Measurements from ENCODE around the gene LBH.
A peak's percentile ranks its signal among the peaks of the same experiment; 100 is the strongest.

DNA sequence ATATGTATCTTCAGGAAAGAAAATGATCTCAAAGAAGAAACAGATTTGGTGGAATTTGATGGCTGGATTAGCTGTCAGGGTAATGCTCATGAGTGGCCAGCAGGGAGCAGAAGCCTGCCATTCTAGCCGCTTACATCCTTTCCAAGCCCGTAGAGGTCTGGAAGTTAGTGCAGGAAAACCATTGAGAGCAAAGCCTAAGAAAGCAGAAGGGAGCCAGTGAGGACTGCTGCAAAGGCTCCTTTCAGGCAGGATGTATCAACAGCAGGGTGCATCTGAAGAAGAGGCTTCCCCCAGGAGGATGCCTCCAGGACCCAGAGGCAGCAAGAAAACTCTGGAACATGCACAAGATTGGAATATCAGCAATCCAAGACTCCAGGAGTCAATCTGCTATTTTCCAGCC, 22.9 kb upstream of the LBH start:
- TF ChIP-seq, protein P1, sequence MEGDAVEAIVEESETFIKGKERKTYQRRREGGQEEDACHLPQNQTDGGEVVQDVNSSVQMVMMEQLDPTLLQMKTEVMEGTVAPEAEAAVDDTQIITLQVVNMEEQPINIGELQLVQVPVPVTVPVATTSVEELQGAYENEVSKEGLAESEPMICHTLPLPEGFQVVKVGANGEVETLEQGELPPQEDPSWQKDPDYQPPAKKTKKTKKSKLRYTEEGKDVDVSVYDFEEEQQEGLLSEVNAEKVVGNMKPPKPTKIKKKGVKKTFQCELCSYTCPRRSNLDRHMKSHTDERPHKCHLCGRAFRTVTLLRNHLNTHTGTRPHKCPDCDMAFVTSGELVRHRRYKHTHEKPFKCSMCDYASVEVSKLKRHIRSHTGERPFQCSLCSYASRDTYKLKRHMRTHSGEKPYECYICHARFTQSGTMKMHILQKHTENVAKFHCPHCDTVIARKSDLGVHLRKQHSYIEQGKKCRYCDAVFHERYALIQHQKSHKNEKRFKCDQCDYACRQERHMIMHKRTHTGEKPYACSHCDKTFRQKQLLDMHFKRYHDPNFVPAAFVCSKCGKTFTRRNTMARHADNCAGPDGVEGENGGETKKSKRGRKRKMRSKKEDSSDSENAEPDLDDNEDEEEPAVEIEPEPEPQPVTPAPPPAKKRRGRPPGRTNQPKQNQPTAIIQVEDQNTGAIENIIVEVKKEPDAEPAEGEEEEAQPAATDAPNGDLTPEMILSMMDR (CRISPR knock-in tag; IDR thresholded peaks at IDR 0.05), result peak; percentile 91
- TF ChIP-seq POLR2A (IDR thresholded peaks at IDR 0.05; ENCODE audit: insufficient read depth in 1 of 2, low read depth in 2 of 2, low read length in 2 of 2) (no peak), SALL2 (CRISPR knock-in tag; IDR thresholded peaks at IDR 0.05) (no peak), ETV5 (CRISPR knock-in tag; IDR thresholded peaks at IDR 0.05; ENCODE audit: borderline replicate concordance) (no peak), TAF1 (CRISPR knock-in tag; IDR thresholded peaks at IDR 0.05) (no peak), ZNF616 (CRISPR knock-in tag; IDR thresholded peaks at IDR 0.05; ENCODE audit: low read depth) (no peak), SMAD3 (CRISPR knock-in tag; IDR thresholded peaks at IDR 0.05) (no peak)
- TF ChIP-seq, protein P2, sequence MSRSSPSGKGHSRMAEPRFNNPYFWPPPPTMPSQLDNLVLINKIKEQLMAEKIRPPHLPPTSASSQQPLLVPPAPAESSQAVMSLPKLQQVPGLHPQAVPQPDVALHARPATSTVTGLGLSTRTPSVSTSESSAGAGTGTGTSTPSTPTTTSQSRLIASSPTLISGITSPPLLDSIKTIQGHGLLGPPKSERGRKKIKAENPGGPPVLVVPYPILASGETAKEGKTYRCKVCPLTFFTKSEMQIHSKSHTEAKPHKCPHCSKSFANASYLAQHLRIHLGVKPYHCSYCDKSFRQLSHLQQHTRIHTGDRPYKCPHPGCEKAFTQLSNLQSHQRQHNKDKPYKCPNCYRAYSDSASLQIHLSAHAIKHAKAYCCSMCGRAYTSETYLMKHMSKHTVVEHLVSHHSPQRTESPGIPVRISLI (CRISPR knock-in tag; IDR thresholded peaks at IDR 0.05; ENCODE audit: borderline replicate concordance), result no peak
